HepG2 (cell line): Measurements from ENCODE around the gene WFDC9.

Experiments used
- IRF2 ChIP-seq: IDR thresholded peaks from 2 replicates; pipeline ENCODE4 v1.6.1; 2018; ENCODE audit warnings: missing genetic modification reagents, missing compliant biosample characterization
- JUN ChIP-seq: sonication (generic); formaldehyde crosslinking; IDR thresholded peaks from 2 replicates; pipeline ENCODE4 v1.4.0; 2020; ENCODE audit warnings: mild to moderate bottlenecking, missing genetic modification reagents
- MXI1 ChIP-seq: IDR thresholded peaks from 3 replicates; pipeline ENCODE4 v1.6.1; 2012; ENCODE audit warnings: low read depth, low read length, inconsistent platforms, borderline replicate concordance
- NR3C1 ChIP-seq: sonication (generic); formaldehyde crosslinking; IDR thresholded peaks from 2 replicates; pipeline ENCODE4 v1.4.0; 2020; ENCODE audit warnings: missing genetic modification reagents
- SUZ12 ChIP-seq: fragments of 150-350 bp; IDR thresholded peaks from 2 replicates; pipeline ENCODE4 v1.6.1; 2014; ENCODE audit warnings: low read depth, low read length
- TBL1XR1 ChIP-seq: fragments of 150-350 bp; IDR thresholded peaks from 2 replicates; pipeline ENCODE4 v1.6.1; 2014; ENCODE audit warnings: borderline replicate concordance, low read length; ENCODE audit not compliant: partially characterized antibody
- YY1 ChIP-seq: IDR thresholded peaks from 2 replicates; pipeline ENCODE4 v1.6.1; 2011; ENCODE audit warnings: low read length, low read depth, moderate library complexity, mild to moderate bottlenecking; ENCODE audit not compliant: insufficient read depth, insufficient replicate concordance
- ZNF44 ChIP-seq: sonication (generic); formaldehyde crosslinking; IDR thresholded peaks from 2 replicates; pipeline ENCODE4 v1.5.1; 2020; ENCODE audit warnings: mild to moderate bottlenecking, missing genetic modification reagents
- ZNF768 ChIP-seq: sonication (generic); formaldehyde crosslinking; IDR thresholded peaks from 2 replicates; pipeline ENCODE4 v1.4.0; 2020; ENCODE audit warnings: missing genetic modification reagents
- TF ChIP-seq, protein P1 (sequence below): sonication (generic); formaldehyde crosslinking; IDR thresholded peaks from 2 replicates; pipeline ENCODE4 v1.5.0; 2020; ENCODE audit warnings: mild to moderate bottlenecking, missing genetic modification reagents, moderate library complexity
- TF ChIP-seq, protein P2 (sequence below): sonication (generic); formaldehyde crosslinking; IDR thresholded peaks from 2 replicates; pipeline ENCODE4 v1.4.0; 2020; ENCODE audit warnings: missing genetic modification reagents, borderline replicate concordance
- TF ChIP-seq, protein P3 (sequence below): sonication (generic); formaldehyde crosslinking; IDR thresholded peaks from 2 replicates; pipeline ENCODE4 v1.5.0; 2020; ENCODE audit warnings: missing genetic modification reagents
- TF ChIP-seq, protein P4 (sequence below): sonication (generic); IDR thresholded peaks from 2 replicates; pipeline ENCODE4 v1.6.1; 2016; ENCODE audit warnings: low read depth, borderline replicate concordance
- TF ChIP-seq, protein P5 (sequence below): sonication (generic); formaldehyde crosslinking; IDR thresholded peaks from 2 replicates; pipeline ENCODE4 v1.8.0; 2022; ENCODE audit warnings: mild to moderate bottlenecking, missing genetic modification reagents, moderate library complexity

DNA sequence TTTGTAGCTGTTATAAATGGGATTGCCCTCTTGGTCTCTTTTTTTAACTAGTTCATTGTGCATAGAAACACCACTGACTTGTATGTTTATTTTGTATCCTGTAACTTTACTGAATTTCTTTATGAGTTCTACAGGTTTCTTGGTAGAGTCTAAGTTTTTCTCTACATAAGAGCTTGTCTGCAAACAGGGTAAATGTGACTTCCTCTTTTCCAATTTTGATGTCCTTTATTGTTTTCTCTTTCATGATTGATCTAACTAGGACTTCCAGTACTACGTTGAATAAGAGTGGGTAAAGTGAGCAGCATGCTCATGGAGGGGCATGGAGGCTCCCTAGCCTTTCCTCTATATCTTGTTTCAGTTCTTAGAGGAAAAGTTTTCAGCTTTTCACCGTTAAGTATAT, 4.5 kb downstream of the WFDC9 start:
- TF ChIP-seq, protein P1, sequence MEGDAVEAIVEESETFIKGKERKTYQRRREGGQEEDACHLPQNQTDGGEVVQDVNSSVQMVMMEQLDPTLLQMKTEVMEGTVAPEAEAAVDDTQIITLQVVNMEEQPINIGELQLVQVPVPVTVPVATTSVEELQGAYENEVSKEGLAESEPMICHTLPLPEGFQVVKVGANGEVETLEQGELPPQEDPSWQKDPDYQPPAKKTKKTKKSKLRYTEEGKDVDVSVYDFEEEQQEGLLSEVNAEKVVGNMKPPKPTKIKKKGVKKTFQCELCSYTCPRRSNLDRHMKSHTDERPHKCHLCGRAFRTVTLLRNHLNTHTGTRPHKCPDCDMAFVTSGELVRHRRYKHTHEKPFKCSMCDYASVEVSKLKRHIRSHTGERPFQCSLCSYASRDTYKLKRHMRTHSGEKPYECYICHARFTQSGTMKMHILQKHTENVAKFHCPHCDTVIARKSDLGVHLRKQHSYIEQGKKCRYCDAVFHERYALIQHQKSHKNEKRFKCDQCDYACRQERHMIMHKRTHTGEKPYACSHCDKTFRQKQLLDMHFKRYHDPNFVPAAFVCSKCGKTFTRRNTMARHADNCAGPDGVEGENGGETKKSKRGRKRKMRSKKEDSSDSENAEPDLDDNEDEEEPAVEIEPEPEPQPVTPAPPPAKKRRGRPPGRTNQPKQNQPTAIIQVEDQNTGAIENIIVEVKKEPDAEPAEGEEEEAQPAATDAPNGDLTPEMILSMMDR (CRISPR knock-in tag) = no peak
- TF ChIP-seq, protein P2, sequence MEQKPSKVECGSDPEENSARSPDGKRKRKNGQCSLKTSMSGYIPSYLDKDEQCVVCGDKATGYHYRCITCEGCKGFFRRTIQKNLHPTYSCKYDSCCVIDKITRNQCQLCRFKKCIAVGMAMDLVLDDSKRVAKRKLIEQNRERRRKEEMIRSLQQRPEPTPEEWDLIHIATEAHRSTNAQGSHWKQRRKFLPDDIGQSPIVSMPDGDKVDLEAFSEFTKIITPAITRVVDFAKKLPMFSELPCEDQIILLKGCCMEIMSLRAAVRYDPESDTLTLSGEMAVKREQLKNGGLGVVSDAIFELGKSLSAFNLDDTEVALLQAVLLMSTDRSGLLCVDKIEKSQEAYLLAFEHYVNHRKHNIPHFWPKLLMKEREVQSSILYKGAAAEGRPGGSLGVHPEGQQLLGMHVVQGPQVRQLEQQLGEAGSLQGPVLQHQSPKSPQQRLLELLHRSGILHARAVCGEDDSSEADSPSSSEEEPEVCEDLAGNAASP (CRISPR knock-in tag) = no peak
- TF ChIP-seq ZNF768 (CRISPR knock-in tag) (no peak), SUZ12 (no peak), TBL1XR1 (no peak), YY1 (no peak), ZNF44 (CRISPR knock-in tag) (no peak), IRF2 (CRISPR knock-in tag) (no peak), MXI1 (no peak), JUN (CRISPR knock-in tag) (no peak), NR3C1 (no peak)
- TF ChIP-seq, protein P3, sequence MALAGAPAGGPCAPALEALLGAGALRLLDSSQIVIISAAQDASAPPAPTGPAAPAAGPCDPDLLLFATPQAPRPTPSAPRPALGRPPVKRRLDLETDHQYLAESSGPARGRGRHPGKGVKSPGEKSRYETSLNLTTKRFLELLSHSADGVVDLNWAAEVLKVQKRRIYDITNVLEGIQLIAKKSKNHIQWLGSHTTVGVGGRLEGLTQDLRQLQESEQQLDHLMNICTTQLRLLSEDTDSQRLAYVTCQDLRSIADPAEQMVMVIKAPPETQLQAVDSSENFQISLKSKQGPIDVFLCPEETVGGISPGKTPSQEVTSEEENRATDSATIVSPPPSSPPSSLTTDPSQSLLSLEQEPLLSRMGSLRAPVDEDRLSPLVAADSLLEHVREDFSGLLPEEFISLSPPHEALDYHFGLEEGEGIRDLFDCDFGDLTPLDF (CRISPR knock-in tag) = no peak
- TF ChIP-seq, protein P4, sequence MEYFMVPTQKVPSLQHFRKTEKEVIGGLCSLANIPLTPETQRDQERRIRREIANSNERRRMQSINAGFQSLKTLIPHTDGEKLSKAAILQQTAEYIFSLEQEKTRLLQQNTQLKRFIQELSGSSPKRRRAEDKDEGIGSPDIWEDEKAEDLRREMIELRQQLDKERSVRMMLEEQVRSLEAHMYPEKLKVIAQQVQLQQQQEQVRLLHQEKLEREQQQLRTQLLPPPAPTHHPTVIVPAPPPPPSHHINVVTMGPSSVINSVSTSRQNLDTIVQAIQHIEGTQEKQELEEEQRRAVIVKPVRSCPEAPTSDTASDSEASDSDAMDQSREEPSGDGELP = no peak
- TF ChIP-seq, protein P5, sequence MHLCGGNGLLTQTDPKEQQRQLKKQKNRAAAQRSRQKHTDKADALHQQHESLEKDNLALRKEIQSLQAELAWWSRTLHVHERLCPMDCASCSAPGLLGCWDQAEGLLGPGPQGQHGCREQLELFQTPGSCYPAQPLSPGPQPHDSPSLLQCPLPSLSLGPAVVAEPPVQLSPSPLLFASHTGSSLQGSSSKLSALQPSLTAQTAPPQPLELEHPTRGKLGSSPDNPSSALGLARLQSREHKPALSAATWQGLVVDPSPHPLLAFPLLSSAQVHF (CRISPR knock-in tag) = no peak
